Stomach (tissue), 4 donors: Measurements from ENCODE around the gene EEF1B2.

ENCODE experiments used
- CTCF ChIP-seq, 7 experiments: fragments of 450-650 bp in 4 of 7; fragments of 200-600 bp in 3 of 7; sonication (generic) in 3 of 7; IDR thresholded peaks; one replicate each; pipeline ENCODE4 v1.5.1; 2016 to 2019; ENCODE audit warnings: antibody characterized with exemption in 7 of 7, control low read depth in 2 of 7, mild to moderate bottlenecking in 1 of 7
- EP300 ChIP-seq: sonication (generic); formaldehyde crosslinking; IDR thresholded peaks from one replicate; pipeline ENCODE4 v1.6.1; 2017; ENCODE audit warnings: antibody characterized with exemption
- POLR2A ChIP-seq, 4 donors: fragments of 450-650 bp; IDR thresholded peaks; one replicate each; pipeline ENCODE4 v1.6.1; 2016; ENCODE audit warnings: antibody characterized with exemption in 4 of 4, control low read depth in 2 of 4, mild to moderate bottlenecking in 1 of 4, moderate library complexity in 1 of 4
- POLR2AphosphoS5 ChIP-seq, 3 donors: sonication (generic); formaldehyde crosslinking; IDR thresholded peaks; one replicate each; pipeline ENCODE4 v1.6.1; 2016; ENCODE audit warnings: antibody characterized with exemption in 3 of 3

DNA sequence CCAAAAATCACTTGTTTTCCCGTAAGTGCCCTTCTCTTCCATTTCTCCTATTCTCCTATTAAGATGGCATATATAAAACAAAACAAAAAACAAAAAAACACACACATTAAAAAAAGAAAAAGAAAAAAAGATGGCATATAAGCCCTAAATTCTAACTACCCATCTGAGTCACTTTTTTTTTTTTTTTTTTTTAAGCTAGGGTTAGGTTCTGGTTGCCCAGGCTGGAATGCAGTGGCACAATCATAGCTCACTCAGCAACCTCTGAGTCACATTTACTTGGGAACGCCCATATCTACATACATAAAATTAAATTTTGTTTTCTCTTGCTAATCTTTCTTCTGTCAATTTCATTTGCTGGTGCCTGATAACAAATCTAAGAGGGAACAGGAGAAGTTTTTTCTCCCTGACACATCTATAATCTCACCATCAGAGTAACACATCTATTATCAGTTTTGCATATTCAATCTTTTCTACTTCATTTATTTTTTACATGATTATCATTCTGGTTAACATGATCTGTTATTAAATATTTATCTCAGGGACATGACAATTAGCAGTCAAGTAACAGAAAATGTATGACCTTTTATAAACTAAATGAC, 52.1 kb downstream of the EEF1B2 start:
- TF ChIP-seq POLR2A (IDR thresholded peaks at IDR 0.05) (no peak), CTCF (IDR thresholded peaks at IDR 0.05) (no peak), POLR2AphosphoS5 (IDR thresholded peaks at IDR 0.05) (no peak), EP300 (no peak)
